ENCODE results near the gene UBE2E3. TPM values are rescaled to one million over a fixed set of nuclear protein-coding genes. Genes with fewer than 3 reads are reported as not detected.

The UBE2E3 gene
- total RNA-seq, 4 donors from 2014 or later = 84.0 to 120 (median 86.4) TPM

DNA sequence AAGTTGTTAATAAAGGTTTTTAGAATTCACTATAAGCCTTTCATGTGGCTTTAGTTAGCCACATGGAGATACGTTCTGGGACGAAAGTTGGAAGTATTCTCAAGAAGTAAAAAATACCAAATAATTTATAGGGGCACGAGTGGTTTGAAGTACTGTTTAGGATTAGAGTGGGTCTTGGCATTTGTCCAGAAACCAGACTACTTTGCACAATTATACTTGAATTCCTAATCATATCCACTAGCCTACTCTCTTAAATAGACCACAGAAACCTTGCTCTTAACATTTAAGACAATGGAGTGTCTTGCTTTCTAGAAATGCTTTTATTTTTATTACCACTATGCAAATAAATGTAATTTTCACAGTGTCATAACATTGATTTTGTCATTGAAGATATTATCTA lies 44.6 kb downstream of the UBE2E3 start:
- in situ Hi-C loops (cut with MboI; ENCODE audit: low sequenced_read_pairs in 4 of 4) = no loop called here
- H3K27ac ChIP-seq = no peak overlapping the region
- H3K36me3 ChIP-seq = no peaks in the 10 kb centered on the region
- no peak for ATAC-seq
- H3K4me3 ChIP-seq = no peak overlapping the region
- no peaks in the 10 kb centered on the region for H3K9me3 ChIP-seq
- no peak for DNase-seq
- no peaks in the 10 kb centered on the region for H3K27me3 ChIP-seq
- peaks cover 7 to 12% of the 10 kb centered on the region in 2 donors for H3K4me1 ChIP-seq
- TF ChIP-seq POLR2A (IDR thresholded peaks at IDR 0.05) = no peak
- TF ChIP-seq, protein P1, sequence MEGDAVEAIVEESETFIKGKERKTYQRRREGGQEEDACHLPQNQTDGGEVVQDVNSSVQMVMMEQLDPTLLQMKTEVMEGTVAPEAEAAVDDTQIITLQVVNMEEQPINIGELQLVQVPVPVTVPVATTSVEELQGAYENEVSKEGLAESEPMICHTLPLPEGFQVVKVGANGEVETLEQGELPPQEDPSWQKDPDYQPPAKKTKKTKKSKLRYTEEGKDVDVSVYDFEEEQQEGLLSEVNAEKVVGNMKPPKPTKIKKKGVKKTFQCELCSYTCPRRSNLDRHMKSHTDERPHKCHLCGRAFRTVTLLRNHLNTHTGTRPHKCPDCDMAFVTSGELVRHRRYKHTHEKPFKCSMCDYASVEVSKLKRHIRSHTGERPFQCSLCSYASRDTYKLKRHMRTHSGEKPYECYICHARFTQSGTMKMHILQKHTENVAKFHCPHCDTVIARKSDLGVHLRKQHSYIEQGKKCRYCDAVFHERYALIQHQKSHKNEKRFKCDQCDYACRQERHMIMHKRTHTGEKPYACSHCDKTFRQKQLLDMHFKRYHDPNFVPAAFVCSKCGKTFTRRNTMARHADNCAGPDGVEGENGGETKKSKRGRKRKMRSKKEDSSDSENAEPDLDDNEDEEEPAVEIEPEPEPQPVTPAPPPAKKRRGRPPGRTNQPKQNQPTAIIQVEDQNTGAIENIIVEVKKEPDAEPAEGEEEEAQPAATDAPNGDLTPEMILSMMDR (IDR thresholded peaks at IDR 0.05 in 4 of 5, conservative IDR thresholded peaks at IDR 0.05 in 1 of 5) = no peak
- intact Hi-C loops (cut with DNase I; ENCODE audit: low total_unique reads) = no loop called here

GRCh38 chr2:181036445-181036844 lies 56.0 kb downstream of the UBE2E3 start:
- H3K4me1 ChIP-seq = peaks cover 7 to 11% of the 10 kb centered on the region in 2 donors
- H3K9me3 ChIP-seq = no peaks in the 10 kb centered on the region
- no peaks in the 10 kb centered on the region for H3K27me3 ChIP-seq
- DNase-seq (no peak), ATAC-seq (no peak)
- intact Hi-C loops (cut with DNase I; ENCODE audit: low total_unique reads) (no loop called here), in situ Hi-C loops (cut with MboI; ENCODE audit: low sequenced_read_pairs in 4 of 4) (no loop called here)
- no peaks in the 10 kb centered on the region for H3K36me3 ChIP-seq
- TF ChIP-seq, protein P1 (IDR thresholded peaks at IDR 0.05 in 4 of 5, conservative IDR thresholded peaks at IDR 0.05 in 1 of 5) = no peak
- TF ChIP-seq POLR2A (IDR thresholded peaks at IDR 0.05) = no peak
- H3K27ac ChIP-seq = no peak overlapping the region
- no peak overlapping the region for H3K4me3 ChIP-seq

DNA sequence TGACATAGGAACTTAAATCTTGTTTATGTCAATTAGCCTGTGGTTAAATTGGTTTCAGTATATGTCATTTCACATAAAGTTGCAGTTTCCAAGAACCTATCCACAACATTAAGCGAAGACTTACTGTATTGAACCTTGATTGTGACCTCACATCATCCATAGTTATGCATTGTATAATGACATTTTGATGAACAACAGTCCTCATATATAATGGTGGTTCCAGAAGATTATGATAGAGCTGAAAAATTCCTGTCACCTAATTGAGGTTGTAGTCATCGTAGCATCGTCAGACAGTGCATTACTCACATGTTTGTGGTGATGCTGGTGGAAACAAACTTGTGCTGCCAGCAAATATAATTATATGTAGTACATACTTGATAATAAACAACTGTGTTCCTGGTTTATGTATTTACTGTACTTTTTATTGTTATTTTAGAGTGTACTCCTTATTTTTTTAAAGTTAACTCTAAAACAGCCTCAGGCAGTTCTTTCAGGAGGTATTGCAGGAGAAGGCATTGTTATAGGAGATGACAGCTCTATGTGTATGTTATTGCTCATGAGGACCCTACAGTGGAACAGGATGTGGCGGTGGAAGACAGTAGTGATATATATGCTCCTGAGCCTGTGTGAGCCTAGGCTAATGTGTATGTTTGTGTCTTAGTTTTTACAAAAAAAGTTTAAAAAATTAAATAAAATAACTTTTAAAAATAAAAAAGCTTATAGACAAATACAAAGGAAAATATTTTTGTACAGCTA lies 56.6 kb downstream of the UBE2E3 start:
- intact Hi-C loops (cut with DNase I; ENCODE audit: low total_unique reads) (no loop called here), in situ Hi-C loops (cut with MboI; ENCODE audit: low sequenced_read_pairs in 4 of 4) (no loop called here)
- Histone ChIP-seq H3K4me1 (peaks cover 10 to 12% of the 10 kb centered on the region in 2 donors), H3K4me3 (no peak overlapping the region), H3K9me3 (no peaks in the 10 kb centered on the region), H3K36me3 (no peaks in the 10 kb centered on the region), H3K27me3 (no peaks in the 10 kb centered on the region), H3K27ac (no peak overlapping the region)
- ATAC-seq (no peak), DNase-seq (no peak)
- no peak for TF ChIP-seq POLR2A (IDR thresholded peaks at IDR 0.05)
- TF ChIP-seq, protein P1 (IDR thresholded peaks at IDR 0.05 in 4 of 5, conservative IDR thresholded peaks at IDR 0.05 in 1 of 5) = no peak

DNA sequence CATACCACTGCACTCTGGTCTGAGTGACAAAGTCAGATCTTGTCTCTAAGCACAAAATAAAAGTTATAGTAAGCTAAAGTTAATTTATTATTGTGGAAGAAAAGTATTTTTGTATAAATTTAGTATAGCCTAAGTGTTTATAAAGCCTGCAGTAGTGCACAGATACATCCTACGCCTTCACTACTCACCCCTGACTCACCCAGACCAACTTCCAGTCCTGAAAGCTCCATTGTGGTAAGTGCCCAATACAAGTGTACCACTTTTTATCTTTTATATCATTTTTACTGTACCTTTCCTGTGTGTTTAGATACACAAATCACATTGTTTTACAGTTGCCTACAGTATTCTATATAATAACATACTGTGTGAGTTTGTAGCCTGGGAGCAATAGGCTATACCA lies 57.5 kb downstream of the UBE2E3 start:
- intact Hi-C loops (cut with DNase I; ENCODE audit: low total_unique reads) (no loop called here), in situ Hi-C loops (cut with MboI; ENCODE audit: low sequenced_read_pairs in 4 of 4) (no loop called here)
- Histone ChIP-seq H3K27me3 (no peaks in the 10 kb centered on the region), H3K9me3 (no peaks in the 10 kb centered on the region), H3K36me3 (no peaks in the 10 kb centered on the region), H3K4me1 (peaks cover 17 to 21% of the 10 kb centered on the region in 2 donors), H3K27ac (no peak overlapping the region), H3K4me3 (no peak overlapping the region)
- TF ChIP-seq POLR2A (IDR thresholded peaks at IDR 0.05) = no peak
- TF ChIP-seq, protein P1 (IDR thresholded peaks at IDR 0.05 in 4 of 5, conservative IDR thresholded peaks at IDR 0.05 in 1 of 5) = no peak
- ATAC-seq (no peak), DNase-seq (no peak)

Measured in gastrocnemius medialis (tissue), 4 donors.